Calu3 (cell line): Measurements from ENCODE around the gene ILDR2. TPM values are rescaled to one million over a fixed set of nuclear protein-coding genes. Genes with fewer than 3 reads are reported as not detected.

Experiments
- BruUV-seq: library from RNA; stranded (reverse); fragments of 400-500 nt; replicated peaks from 2 replicates; lab custom pipeline; 2021; lab: Mats Ljungman, UMichigan
- CTCF ChIA-PET: fragments of 300-600 bp; sonication (Branson Sonifier 250); formaldehyde crosslinking; loops from one replicate; lab custom pipeline; 2022; ENCODE audit warnings: antibody characterized with exemption; lab: Charles Lee
- DNase-seq: peaks from one replicate; pipeline ENCODE4 v3.0.0; 2022
- H3K27ac Mint-ChIP-seq: one replicate; pipeline ENCODE4 v1.8.0; 2022; ENCODE audit warnings: mixed read lengths; ENCODE audit not compliant: unreplicated experiment
- H3K27me3 Mint-ChIP-seq: one replicate; pipeline ENCODE4 v1.8.0; 2022; ENCODE audit warnings: mixed read lengths; ENCODE audit not compliant: unreplicated experiment
- H3K36me3 Mint-ChIP-seq: one replicate; pipeline ENCODE4 v1.8.0; 2022; ENCODE audit warnings: mild to moderate bottlenecking, moderate library complexity, mixed read lengths; ENCODE audit not compliant: insufficient read depth, unreplicated experiment
- H3K4me1 Mint-ChIP-seq: one replicate; pipeline ENCODE4 v1.8.0; 2022; ENCODE audit warnings: mild to moderate bottlenecking, low read depth, mixed read lengths; ENCODE audit not compliant: unreplicated experiment
- H3K4me3 Mint-ChIP-seq: one replicate; pipeline ENCODE4 v1.8.0; 2022; ENCODE audit warnings: mild to moderate bottlenecking, low read depth, moderate library complexity, mixed read lengths; ENCODE audit not compliant: unreplicated experiment
- H3K9me3 Mint-ChIP-seq: one replicate; pipeline ENCODE4 v1.8.0; 2022; ENCODE audit warnings: low read depth, mixed read lengths; ENCODE audit not compliant: unreplicated experiment
- intact Hi-C: fragments of 100-400 bp; cut with micrococcal nuclease; formaldehyde crosslinking; loops from one replicate; pipeline ENCODE4 v1.10.0; 2022; ENCODE audit not compliant: unreplicated experiment
- total RNA-seq: library from RNA; stranded (reverse); gene quantifications from 2 replicates; pipeline ENCODE4 v1.2.3, GENCODE V29; 2022
- TF ChIP-seq, protein P1 (sequence below): fragments of 200-600 bp; IDR thresholded peaks from one replicate; pipeline ENCODE4 v1.8.0; 2022; ENCODE audit warnings: antibody characterized with exemption; ENCODE audit not compliant: unreplicated experiment

Gene ILDR2
- total RNA-seq, 1 experiment from 2014 or later: 1.9 TPM

DNA sequence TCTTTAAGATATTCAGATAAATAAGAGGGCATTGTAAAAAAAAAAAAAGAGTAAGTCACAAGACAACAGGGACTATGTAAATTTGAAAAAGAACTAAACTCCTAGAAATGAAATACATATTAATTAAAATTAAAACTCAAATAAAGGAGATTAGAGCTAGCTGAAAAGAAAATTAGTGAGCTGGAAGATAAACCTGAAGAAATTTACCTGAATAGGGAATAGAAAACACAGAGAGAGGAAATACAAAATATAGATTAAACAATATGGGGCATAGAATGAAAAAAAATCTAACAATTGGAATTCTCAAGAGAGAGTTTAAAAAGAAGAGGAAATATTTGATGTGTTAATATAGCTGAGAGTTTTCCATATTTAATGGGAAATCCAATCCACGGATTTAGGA is 63.7 kb downstream of the ILDR2 start:
- TF ChIP-seq, protein P1, sequence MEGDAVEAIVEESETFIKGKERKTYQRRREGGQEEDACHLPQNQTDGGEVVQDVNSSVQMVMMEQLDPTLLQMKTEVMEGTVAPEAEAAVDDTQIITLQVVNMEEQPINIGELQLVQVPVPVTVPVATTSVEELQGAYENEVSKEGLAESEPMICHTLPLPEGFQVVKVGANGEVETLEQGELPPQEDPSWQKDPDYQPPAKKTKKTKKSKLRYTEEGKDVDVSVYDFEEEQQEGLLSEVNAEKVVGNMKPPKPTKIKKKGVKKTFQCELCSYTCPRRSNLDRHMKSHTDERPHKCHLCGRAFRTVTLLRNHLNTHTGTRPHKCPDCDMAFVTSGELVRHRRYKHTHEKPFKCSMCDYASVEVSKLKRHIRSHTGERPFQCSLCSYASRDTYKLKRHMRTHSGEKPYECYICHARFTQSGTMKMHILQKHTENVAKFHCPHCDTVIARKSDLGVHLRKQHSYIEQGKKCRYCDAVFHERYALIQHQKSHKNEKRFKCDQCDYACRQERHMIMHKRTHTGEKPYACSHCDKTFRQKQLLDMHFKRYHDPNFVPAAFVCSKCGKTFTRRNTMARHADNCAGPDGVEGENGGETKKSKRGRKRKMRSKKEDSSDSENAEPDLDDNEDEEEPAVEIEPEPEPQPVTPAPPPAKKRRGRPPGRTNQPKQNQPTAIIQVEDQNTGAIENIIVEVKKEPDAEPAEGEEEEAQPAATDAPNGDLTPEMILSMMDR: no peak
- BruUV-seq: no TSS peak
- DNase-seq: no peak
- CTCF ChIA-PET: interaction anchor here (7.5 kb wide), 1 partner anchor 148 kb away, joined by 221 read pairs; no protein-coding TSS in a partner anchor
- Mint-ChIP-seq H3K9me3 (peaks cover 5% of the 10 kb centered on the region), H3K4me1 (peaks cover 9% of the 10 kb centered on the region), H3K36me3 (no peaks in the 10 kb centered on the region), H3K4me3 (no peak overlapping the region), H3K27ac (no peak overlapping the region), H3K27me3 (peaks cover 2% of the 10 kb centered on the region)
- intact Hi-C loops: loop anchor here (2.0 to 10.0 kb wide), 4 partner anchors 61 to 621 kb away; partner anchors contain the start of gene POU2F1

DNA sequence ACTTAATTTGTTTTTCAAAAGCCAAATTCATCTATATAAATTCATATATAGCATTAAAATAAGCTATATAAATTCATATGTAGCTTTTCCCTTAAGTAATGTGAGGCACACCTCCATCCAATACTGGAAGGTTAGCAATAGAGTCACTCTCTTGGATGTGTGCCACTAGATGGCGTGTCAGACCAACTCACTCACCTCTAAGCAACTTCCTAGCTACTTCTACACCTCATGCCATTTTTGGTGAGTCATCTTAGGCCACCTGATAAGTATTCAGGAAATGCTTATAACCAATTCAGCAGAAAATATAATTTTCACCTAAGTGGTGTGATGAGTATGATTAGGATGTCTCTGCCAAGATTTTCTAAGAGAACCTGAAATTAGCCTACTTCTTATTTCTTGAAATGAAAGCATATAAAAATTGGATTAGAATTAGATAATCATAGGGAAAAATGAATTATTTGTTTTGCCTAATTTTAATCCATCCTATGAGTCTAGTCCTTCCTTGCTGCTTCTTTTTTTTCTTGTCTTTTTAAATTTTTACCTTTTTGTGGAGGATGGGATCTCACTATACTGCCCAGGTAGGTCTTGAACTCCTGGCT is 64.8 kb downstream of the ILDR2 start:
- peaks cover 5% of the 10 kb centered on the region for H3K9me3 Mint-ChIP-seq

DNA sequence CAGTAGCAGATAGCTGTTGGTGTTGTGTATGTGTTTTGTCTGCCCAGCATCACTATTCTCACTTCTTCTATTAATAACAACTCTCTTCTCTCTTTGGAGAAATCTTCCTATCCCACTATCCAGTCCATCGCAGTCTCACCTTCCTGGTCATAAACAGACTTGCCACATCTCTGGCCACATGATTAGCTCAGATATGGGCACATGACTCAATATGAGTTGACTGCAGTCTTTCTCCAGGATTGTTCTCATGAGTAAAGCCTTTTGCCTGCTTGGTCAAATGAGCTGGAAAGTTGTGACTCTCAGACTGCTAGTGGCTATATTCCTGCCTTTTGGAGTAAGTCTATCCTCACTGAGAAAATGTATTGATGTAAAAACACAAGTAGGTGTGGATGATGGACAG is 66.4 kb downstream of the ILDR2 start:
- H3K4me1 Mint-ChIP-seq: peaks cover 18% of the 10 kb centered on the region
- intact Hi-C loops: no loop called here
- H3K27ac Mint-ChIP-seq: no peak overlapping the region
- no peak for DNase-seq
- TF ChIP-seq, protein P1: no peak
- no peaks in the 10 kb centered on the region for H3K36me3 Mint-ChIP-seq
- CTCF ChIA-PET: interaction anchor here (0.6 to 7.5 kb wide), 5 partner anchors 91 to 538 kb away, joined by 4 to 221 read pairs (median 4); partner anchors contain the start of gene POU2F1
- BruUV-seq: no TSS peak
- H3K4me3 Mint-ChIP-seq: no peak overlapping the region
- peaks cover 5% of the 10 kb centered on the region for H3K9me3 Mint-ChIP-seq
- H3K27me3 Mint-ChIP-seq: no peaks in the 10 kb centered on the region

More for the DNA sequence above, 64.8 kb downstream of the ILDR2 start:
- H3K4me3 Mint-ChIP-seq: no peak overlapping the region
- CTCF ChIA-PET: interaction anchor here (0.5 to 7.5 kb wide), 25 partner anchors 8 to 624 kb away, joined by 3 to 221 read pairs (median 4); partner anchors contain the start of genes POU2F1 and TADA1
- DNase-seq: peak; percentile 83
- H3K27me3 Mint-ChIP-seq: no peaks in the 10 kb centered on the region
- H3K27ac Mint-ChIP-seq: no peak overlapping the region
- TF ChIP-seq, protein P1: peak; percentile 57
- intact Hi-C loops: loop anchor here (1.0 to 10.0 kb wide), 6 partner anchors 62 to 622 kb away; partner anchors contain the start of gene POU2F1
- H3K4me1 Mint-ChIP-seq: peaks cover 18% of the 10 kb centered on the region
- no TSS peak for BruUV-seq
- H3K36me3 Mint-ChIP-seq: no peaks in the 10 kb centered on the region

DNA sequence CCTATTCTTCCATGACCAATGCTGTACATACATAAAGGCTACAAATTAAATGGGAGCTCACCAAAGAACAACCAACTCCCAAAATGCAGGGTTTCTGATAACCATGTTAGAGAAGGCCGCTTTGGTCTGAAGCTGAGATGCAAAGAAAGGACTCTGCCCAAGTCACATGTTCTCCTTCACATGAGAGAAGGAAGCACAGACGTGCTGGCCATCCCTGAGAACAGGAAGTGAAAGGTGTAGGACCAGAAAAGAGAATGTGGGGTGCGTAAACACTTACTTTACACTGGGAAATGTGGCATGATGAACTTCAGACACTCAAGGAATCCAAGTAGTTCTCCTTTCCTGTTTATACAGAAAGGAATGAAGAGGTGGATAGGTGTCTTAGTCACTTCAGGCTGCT is 67.6 kb downstream of the ILDR2 start:
- Mint-ChIP-seq H3K4me3 (no peak overlapping the region), H3K27me3 (no peaks in the 10 kb centered on the region), H3K36me3 (no peaks in the 10 kb centered on the region), H3K9me3 (peaks cover 5% of the 10 kb centered on the region), H3K4me1 (peaks cover 18% of the 10 kb centered on the region), H3K27ac (no peak overlapping the region)
- CTCF ChIA-PET: interaction anchor here (0.6 to 7.5 kb wide), 2 partner anchors 152 to 303 kb away, joined by 3 to 221 read pairs; no protein-coding TSS in a partner anchor
- BruUV-seq: no TSS peak
- TF ChIP-seq, protein P1: no peak
- no peak for DNase-seq
- intact Hi-C loops: no loop called here
